GM21381 (cell line): ENCODE measurements around the gene ADORA2B.

ENCODE experiments used
- ATAC-seq: cut with Tn5 transposase; IDR thresholded peaks from one replicate; pipeline ENCODE4 v1.9.1; 2021; ENCODE audit warnings: mild to moderate bottlenecking, moderate library complexity; ENCODE audit not compliant: unreplicated experiment

Gene ADORA2B

DNA sequence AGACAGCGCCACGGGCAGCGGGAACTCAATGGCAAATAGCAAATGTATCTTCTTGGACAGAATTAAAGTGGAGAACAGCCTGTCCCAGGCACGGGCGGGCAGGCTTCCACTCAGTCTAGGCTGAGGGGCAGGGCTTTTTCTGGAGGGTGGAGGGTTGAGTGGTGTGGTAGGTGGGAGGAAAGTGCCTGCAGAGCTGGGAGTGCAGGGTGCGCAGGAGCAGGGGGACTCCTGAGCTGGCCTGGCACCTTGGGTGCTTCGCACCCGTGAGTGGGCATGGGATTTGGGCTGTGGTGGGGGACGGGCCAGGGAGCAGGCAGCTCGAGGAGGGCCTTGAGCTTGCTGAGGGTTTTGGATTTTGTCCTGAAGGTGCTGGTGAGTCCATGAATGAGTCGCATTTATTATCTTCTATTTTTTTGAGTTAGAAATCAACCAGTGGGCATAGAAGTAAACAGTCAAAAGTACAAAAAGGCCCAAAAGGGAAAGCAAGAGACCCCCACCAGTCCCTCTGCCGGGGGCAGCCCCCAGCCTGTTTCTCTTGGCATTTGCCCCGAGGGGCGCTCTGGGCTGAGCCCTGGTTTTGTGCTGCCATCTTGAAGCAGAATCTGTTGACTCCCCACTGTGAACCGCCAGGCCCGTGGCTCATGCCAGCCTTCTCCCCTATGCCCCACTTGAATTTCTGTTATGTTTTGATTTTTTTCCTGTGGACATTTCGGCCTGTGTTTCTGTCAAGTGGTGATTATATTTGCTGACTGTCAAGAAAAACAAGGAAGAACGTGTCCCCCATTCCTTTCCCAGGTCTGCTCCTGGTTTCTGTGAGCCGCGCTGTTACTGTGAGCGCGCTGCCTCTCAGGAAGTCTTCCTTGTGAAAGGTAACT, 8.2 kb downstream of the ADORA2B start:
- ATAC-seq = no peak

DNA sequence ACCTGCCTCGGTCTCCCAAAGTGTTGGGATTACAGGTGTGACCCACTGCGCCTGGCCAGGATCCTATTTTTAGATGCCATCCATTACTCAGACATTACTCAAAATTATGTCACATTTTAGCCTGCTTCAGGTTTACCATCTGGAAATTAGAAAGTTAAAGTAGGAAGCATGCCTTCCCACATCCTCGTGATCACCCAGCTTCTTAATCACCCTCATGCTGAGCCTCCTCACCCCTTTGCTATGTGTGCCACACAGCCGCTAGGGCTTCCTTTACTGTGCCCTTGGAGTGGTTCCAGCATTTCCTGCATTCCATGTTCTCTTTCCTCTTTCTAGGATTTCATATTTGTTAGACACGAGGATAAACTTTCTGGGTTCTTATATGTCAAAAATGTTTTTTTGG, 9.3 kb downstream of the ADORA2B start:
- ATAC-seq = no peak

DNA sequence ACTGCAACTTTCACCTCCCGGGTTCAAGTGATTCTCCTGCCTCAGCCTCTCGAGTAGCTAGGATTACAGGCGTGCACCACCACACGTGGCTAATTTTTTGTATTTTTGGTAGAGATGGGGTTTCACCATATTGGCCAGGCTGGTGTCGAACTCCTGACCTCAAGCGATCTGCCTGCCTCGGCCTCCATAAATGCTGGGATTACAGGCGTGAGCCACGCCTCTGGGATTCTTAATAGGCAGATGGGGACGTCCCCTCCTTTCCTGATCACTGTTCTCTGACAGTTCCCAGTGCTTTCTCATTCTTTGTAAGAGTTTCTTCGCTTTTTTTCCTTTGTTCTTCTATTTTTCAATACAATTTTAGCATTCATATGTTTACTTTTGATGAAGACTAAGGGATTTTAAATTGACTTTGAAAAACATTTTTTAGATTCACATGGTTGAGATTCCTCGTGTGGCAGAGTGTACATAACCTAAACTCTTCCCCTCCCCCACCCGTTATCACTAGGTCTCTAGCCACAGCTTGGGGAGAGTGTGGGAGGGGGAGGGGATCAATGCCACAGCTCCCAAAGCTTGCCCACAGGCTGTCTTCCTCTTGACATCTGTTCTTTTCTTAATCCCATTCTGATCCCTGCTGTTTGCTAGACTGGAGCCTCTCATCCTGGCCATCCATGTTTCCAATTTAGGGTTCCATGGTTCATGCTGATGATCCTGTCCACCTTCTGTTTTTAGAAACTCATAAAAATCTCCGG, 11.0 kb downstream of the ADORA2B start:
- no peak for ATAC-seq

DNA sequence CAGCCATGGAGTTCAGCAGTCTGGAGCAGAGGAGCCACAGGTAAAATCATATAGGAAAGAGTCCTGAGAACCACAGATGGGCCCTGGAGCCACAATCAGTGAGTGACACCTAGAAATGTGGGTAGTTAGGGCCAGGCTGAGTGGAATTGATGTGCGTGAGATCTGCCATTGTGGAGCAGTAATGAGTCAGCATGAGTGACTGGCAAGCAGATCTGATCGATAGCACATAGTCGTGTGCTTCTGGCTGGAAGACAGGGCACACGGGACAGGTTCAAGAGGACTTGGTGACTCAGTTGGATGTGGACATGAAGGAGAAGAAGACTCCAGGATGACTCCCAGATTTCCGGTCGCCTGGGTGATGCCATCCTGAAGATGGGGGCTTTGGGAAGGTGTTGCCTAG, 12.3 kb downstream of the ADORA2B start:
- no peak for ATAC-seq

DNA sequence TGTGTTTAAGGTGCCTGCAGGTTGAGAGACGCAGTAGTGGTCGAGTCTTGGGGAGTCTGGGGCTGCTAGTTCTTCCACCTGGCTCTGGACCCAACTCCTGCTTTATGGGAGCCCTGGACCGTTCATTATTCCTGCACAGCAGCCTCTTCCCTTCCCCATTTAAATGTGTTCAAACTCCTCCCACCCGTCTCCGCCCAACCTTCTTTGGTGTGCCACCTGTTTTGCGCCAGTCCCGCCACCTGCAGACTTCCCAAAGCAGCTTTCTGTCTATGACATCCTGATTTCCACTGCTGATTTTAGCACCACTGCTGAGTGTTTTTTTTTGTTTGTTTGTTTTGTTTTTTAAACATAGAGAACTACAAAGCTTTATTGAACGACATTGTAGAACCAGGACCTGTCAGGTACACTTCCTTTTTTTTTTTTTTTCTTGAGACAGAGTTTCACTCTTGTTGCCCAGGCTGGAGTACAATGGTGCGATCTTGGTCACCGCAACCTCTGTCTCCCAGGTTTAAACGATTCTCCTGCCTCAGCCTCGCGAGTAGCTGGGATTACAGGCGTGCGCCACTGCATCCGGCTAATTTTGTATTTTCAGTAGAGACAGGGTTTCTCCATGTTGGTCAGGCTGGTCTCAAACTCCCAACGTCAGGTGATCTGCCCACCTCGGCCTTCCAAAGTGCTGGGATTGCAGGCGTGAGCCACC, 12.8 kb downstream of the ADORA2B start:
- no peak for ATAC-seq

DNA sequence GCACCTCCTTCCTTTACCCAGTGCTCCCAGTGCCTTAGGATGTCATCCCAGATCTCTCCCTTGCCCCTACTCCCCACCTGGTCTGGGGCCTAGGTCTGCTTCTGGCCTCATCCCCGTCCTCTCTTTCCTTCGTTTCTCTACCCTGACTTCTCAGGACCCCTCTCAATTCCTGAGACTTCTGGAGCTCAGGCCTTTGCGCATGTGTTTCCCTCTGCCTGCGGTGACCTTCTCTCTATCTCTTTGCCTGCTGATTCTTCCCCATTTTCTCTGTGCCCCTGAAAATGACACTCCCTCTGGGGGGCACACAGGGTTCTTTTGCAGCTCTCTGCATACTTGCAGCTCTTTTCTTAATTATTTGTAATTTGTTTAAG, 13.5 kb downstream of the ADORA2B start:
- ATAC-seq = no peak

DNA sequence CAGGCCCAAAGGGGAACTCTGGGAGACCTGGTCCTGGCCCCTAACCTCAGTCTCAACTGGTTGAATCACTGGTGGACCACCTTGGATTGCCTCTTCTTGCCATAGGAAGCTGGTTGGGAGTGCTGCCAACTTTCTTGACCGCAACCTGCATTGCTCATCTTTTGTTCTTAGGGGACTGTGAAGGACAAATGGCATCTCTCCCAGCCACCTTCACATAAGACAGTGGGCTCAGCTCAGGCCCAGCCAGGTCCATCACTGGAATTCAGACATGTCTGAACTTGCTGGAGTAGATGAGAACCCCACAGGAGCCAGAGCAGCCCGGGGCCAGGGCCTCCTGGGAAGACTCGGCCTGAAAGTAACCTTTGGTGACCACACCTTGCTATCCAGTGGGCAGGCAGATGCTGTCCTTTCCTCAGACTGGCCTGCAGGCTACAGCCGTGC, 18.8 kb downstream of the ADORA2B start:
- no peak for ATAC-seq

DNA sequence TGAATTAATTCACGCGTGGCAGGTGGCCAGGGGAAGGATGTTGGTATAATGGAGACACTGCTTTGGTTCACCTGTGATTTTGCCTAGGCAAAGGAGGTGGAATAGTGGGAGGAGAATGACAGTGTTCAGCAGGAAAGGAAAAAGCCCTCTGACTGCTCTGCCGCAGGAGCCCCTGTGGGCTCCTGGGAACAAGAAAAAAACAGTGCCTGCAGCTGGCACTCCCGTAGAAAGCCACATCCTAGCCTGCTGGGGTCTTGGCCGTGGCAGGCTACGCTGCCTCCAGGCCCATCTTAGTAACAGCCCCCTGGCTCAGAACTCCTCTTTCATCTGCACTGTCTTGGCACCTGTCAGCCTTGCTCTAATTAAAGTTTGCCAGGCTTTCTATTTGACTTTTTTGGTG, 20.6 kb downstream of the ADORA2B start:
- no peak for ATAC-seq

DNA sequence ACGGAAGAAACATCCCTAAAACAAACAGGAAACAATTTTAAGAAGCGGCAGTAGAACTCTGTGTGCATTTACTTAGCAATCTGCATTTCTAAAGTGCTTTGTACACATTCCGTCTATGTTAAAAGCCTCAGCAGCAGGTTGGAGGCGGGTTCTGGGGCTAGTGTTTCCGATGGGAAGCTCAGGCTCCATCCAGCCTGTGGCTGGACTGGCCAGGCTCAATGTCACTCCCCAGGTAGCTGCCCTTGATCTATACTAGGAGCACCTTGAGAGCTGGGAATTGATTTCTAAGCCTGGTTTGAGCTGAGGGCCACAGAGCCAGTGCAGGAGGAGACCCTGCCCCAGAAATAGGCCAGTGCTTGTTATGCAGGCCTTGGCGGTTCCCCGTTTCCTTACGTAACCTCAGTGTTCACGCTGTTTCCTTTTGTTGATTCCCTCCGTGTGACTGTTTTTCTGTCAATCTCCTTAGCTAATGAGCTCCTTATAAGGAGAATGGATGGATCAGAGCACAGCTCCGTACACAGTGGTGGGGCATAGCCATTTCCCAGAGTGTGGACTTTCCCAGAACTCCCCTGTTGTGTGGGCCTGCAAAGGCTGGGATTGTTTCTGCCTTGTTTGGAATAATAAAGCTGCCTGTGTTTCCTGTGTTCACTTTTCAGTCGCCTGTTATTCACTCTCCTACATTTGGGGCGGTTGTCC, 21.4 kb downstream of the ADORA2B start:
- no peak for ATAC-seq

DNA sequence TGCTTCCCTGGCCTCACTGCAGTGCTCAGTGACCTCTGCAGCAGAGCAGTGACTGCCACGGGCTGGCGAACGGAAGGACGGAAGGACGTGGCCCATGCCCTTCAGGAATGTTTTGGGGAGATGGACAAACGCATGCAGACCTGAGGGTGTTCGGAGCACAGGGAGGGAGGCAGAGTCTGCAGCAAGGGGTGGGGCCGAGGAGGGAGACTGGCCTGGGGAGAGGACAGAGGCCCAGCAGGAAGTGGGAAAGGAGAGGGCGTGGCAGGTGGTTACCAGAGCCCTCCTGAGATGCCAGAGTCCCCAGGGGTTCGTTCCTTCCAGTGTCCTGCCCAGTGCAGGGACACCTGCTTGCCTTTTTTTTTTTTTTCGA, 21.9 kb downstream of the ADORA2B start:
- no peak for ATAC-seq

DNA sequence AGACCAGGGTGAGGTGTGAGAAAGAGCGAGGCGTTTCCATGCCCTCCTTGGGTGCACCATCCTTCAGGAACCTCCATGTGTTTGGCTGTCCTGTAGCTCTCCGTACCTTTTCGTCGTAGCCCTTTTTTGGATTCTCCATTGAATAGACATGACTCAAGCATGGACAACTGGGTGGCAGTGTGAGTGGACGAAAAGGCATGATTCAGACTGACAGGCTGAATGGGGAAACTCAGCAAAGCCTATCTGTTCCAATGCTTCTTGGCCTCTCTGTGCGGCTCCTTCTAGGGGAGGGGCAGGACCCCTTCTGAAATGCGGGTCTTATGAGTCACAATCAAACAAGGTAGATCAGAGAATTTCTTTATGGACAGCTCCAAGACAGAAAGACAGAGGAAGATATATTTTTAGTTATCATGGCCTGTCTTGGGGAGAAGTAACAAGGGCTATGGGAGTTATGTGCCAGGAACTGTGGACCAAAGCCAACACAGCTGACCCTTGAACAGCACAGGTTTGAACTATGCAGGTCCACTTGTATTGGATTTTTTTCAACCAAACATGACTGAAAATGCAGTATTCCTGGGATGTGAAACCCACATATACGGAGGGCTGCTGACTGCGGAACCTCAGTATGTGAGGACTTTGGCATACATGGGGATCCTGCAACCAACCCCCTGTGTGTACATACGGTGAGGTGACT, 22.9 kb downstream of the ADORA2B start:
- no peak for ATAC-seq

DNA sequence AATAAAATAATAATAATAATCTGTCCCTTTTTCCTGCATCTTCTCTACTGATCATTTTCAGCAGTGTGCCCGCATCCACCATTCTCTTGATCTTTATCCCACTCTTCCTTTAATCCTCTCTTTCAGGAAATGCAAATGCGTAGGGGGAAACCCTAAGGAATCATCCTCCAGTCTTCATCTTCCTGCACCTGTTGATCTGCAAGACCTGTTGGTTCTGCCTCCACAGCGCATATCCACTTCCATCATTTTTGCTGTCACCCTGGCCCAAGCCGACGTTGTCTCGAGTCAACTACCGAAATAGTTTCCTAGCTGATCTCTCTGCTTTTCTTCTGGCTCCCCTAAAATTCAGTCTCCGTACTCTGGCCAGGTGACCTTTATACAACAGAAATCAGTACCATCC, 24.5 kb downstream of the ADORA2B start:
- no peak for ATAC-seq

DNA sequence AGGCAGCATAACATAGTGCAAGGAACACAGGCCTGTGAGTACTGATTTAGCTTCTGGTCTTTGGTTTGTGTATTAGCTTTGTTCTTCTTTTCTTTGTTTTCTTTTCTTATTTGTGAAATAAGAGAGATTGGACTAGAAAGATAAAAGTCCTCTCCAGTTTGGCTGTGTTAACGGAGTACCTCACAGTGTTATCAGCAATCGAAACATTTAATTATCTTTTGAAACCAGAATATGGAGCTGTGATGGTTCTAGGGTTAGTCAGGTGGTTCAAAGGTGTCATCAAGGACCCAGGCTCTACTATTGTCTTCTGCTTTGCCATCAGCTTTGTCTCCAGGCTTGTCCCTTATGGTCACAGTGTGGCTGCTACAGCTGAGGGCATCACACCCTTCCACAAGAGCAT, 25.6 kb downstream of the ADORA2B start:
- ATAC-seq = no peak

DNA sequence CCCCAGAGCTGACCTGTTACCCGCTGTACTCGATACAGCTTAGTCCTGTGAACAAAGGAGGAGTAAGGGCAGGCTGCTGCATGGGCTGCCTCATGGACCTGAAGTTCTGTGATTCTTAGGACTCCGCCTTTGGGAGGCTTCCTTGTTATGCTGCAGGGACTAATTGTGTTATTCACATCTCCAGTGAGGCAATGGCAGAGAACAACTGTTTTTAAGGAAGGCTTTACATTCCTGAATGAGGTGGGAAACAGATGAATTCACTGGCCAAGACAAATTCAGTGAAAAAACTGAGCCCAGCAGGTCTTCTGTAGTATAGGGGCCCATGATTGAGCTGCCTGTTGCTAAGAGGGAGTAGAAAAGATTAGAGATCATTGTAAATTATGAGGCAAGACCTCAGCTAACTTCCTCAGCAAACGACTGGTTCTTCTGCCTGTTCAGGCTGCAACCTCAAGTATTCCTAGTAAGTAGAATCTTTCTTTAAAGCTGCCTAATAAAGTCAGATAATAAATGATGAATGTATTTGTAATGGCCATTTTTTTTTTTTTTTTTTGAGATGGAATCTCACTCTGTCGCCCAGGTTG, 26.3 kb downstream of the ADORA2B start:
- ATAC-seq = no peak

DNA sequence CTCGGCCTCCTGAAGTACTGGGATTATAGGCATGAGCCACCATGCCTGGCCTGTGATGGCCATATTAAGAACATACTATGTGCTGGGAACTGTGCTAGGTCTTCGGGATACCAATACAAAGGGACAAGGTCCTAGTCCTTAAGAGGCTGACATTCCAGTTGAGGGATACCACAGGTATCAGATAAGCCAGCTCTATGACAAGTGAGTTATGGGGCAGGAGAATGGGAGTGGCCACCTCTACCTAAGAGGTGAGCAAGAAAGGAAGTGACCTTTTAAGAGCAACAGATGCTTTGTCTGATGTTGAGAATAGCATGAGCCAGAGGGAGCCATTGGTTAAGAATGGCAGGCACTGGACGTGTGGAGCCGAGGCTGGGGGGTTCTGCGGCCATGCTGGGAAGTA, 27.0 kb downstream of the ADORA2B start:
- no peak for ATAC-seq

DNA sequence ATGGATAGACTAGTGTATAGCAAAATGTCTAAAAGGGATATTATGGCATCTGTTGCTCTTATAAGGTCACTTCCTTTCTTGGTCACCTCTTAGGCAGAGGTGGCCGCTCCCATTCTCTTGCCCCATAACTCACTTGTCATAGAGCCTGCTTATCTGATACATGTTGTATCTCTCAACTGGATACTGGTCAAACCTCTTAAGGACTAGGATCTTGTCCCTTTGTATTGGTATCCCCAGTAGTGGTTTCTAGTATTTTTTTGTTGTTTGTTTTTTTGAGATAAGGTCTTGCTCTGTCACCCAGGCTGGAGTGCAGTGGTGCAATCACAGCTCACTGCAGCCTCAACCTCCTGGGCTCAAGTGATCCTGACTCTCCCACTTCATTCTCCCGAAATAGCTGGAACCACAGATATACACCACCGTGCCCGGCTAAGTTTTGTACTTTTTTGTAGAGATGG, 27.6 kb downstream of the ADORA2B start:
- ATAC-seq = no peak

DNA sequence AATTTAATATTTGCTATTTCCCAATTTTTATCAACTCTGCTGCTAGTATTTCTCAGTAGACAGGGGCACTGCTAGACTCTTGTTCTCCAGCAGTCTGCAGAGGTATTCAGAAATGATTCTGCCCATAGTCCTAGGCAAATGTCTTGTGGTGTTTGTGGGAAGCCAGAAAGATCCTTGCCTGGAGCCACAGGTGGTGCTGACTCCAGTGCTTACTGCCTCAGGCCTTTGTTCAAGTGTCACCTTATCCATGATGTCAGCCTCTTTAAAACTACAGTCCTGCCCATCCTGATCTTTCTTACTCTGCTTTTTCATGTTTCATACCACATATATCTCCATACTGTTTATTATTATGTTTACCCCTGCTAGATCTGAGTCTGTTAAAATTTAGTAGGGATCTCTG, 28.1 kb downstream of the ADORA2B start:
- ATAC-seq = no peak

DNA sequence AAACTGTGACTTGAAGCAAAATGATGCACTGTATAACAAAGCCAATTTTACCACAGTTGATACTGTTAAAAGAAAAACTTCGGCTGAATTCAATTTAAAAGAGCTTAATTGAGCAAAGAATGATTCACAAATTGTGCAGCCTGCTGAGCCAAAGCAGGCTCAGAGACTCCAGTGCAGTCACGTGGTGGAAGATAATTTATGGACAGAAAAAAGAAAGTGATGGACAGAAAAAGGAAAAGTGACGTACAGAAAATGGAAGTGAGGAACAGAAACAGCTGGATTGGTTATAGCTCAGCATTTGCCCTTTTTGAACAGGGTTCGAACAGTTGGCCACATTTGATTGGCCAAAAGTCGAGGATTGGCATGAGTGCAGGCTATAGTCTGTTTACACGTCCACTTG, 28.9 kb downstream of the ADORA2B start:
- ATAC-seq = no peak

DNA sequence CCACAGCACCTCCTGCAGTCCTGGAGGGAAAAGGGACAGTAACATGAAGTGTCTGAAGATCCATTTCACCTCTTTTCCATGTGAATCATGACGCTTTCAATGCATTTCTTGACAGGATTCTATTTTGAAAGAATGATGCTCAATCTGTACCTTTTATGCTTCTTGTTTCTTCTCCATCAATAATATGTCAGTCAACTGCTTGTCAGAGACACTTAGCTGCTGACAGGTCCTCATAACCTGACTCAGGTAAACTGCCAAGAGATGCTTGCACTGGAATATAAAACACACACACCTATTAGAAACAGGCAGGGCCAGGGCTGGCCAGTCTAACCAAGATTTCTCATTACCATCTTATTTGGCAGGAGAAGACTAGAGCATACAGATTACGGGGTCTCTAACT, 33.0 kb downstream of the ADORA2B start:
- no peak for ATAC-seq

DNA sequence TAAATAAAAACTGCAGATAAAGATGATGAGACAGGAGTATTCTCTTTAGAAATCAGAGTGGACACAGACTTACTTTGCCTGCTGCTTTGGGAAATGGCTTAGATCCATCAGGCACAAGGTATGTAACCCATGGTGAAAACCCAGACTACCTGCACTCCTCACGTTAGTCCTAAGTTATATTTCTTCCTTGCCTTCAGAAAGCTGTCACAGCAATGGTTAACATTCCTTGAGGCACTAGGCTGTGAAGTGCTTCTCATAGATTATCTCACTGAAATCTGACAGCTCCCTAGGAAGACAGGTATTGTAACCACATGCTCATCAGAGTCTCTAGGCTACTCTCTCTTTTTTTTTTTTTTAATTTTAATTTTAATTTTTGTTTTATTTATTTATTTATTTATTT, 33.7 kb downstream of the ADORA2B start:
- ATAC-seq = no peak
